Natural killer cell (primary cell): ENCODE results near the gene IGF2R. TPM values are rescaled to one million over a fixed set of nuclear protein-coding genes. Genes with fewer than 3 reads are reported as not detected.
A peak's percentile ranks its signal among the peaks of the same experiment; 100 is the strongest.
"Not testable (repeated sequence)": the region's sequence is repeated elsewhere in the genome, so short reads cannot be mapped to it uniquely, and the experiment has no call there.

ENCODE experiments used
- ATAC-seq, 3 donors: fragments of 150-1000 bp in 2 of 3; fragments of 200-7000 bp in 1 of 3; cut with Tn5 transposase; 1 replicate in 1 of 3; 2 replicates in 2 of 3; pipeline ENCODE4 v1.10.0; 2021; ENCODE audit warnings: mild to moderate bottlenecking in 2 of 3, moderate library complexity in 2 of 3
- DNase-seq, 2 donors: peaks; one replicate each; pipeline versions ENCODE4 v3.0.0 to v3.0.0-alpha.2; 2013 to 2021; ENCODE audit warnings: mixed read lengths in 1 of 2
- H3K27ac ChIP-seq: one replicate; pipeline ENCODE4 v1.5.1; 2013; ENCODE audit warnings: mild to moderate bottlenecking, low read length
- H3K27me3 ChIP-seq: one replicate; pipeline ENCODE4 v1.6.1; 2013; ENCODE audit warnings: low read length; ENCODE audit not compliant: control insufficient read depth, insufficient read depth
- H3K36me3 ChIP-seq: one replicate; pipeline ENCODE4 v1.6.1; 2013; ENCODE audit warnings: low read length; ENCODE audit not compliant: control insufficient read depth, insufficient read depth
- H3K4me1 ChIP-seq: one replicate; pipeline ENCODE4 v1.6.1; 2013; ENCODE audit warnings: low read length; ENCODE audit not compliant: control insufficient read depth, insufficient read depth
- H3K4me3 ChIP-seq: one replicate; pipeline ENCODE4 v1.5.1; 2013; ENCODE audit warnings: low read length
- H3K9me3 ChIP-seq: one replicate; pipeline ENCODE4 v1.6.1; 2013; ENCODE audit warnings: low read length; ENCODE audit not compliant: control insufficient read depth, insufficient read depth
- H3K27ac Mint-ChIP-seq, 2 donors: one replicate each; pipeline ENCODE4 v1.8.0; 2022; ENCODE audit warnings: mild to moderate bottlenecking in 2 of 2, mixed read lengths in 2 of 2, moderate library complexity in 1 of 2
- H3K27me3 Mint-ChIP-seq, 2 donors: one replicate each; pipeline ENCODE4 v1.8.0; 2022; ENCODE audit warnings: low read depth in 2 of 2, mixed read lengths in 2 of 2
- H3K36me3 Mint-ChIP-seq: one replicate; pipeline ENCODE4 v1.8.0; 2022; ENCODE audit warnings: mixed read lengths
- H3K4me1 Mint-ChIP-seq, 2 donors: one replicate each; pipeline ENCODE4 v1.8.0; 2022; ENCODE audit warnings: mixed read lengths in 2 of 2
- H3K4me3 Mint-ChIP-seq: one replicate; pipeline ENCODE4 v1.8.0; 2022; ENCODE audit warnings: mild to moderate bottlenecking, moderate library complexity, mixed read lengths
- H3K9me3 Mint-ChIP-seq, 2 donors: one replicate each; pipeline ENCODE4 v1.8.0; 2022; ENCODE audit warnings: mixed read lengths in 2 of 2
- CTCF ChIP-seq: fragments of 200-600 bp; IDR thresholded peaks from one replicate; pipeline ENCODE4 v1.8.0; 2022; ENCODE audit warnings: antibody characterized with exemption
- WGBS: methylation state at CpG from one replicate; pipeline ENCODE4 v1.1.7; 2013; ENCODE audit warnings: missing lambda C conversion rate; ENCODE audit not compliant: insufficient coverage; 5-methylcytosine and 5-hydroxymethylcytosine counted together
- intact Hi-C: fragments of 100-400 bp; cut with micrococcal nuclease; formaldehyde crosslinking; loops from one replicate; pipeline ENCODE4 v1.14.2; 2022
- total RNA-seq, 4 donors: library from RNA; stranded (reverse); fragments of 120-200 nt in 1 of 4; gene quantifications; one replicate each; pipeline versions ENCODE4 v1.2.3 to v1.2.4, GENCODE V29; 2013 to 2022

Gene IGF2R
- total RNA-seq, 3 donors from 2014 or later (not counting 1 experiment from before 2014, with no cell fraction given), result 208 to 282 (median 253) TPM

DNA sequence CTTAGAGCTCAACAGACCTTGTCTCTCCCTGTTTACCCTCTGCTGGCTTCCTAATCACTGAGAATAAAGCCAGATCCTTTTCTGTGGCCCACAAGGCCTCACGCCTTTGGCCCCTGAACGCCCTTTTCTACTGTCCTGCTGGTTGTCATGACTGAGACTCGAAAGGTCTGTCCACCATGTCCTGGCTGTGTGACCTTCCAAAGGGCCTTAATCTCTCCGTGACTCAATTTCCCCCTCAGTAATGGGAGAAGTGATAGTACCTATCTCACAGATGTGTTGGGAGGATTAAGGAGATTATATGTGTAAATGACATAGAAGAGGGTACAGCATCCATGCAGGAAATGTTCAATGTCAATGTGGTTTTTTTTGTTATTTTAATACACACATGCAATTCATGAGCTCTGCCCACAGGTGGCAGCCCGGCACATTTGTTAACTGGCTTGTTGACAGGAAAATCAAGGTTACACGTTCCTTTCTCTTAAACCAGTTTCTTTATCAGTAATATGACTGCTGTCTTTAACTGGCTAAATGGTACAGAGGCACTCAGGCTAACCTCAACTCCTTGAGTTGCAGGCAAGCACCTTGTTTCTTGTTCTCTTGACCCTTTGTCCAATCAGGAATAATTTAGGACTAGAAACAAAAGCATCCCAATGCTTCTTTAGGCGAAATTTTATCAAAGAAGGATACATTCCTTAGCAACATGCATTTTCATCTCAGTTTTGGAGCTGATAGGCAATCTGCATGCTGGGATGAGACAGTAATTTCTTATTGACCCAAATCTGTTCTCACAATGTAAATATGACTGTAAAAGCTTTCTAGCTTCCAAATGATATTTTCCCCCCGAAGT lies 169.3 kb downstream of the IGF2R start:
- H3K27ac ChIP-seq, result no peak overlapping the region
- WGBS, result 61% methylated on average over 8 of the region's 8 CpGs
- Mint-ChIP-seq H3K27me3 (no peaks in the 10 kb centered on the region), H3K36me3 (no peaks in the 10 kb centered on the region), H3K27ac (peak overlapping the region; percentile 21 to 69), H3K9me3 (no peaks in the 10 kb centered on the region), H3K4me3 (no peak overlapping the region), H3K4me1 (peaks cover 8 to 9% of the 10 kb centered on the region in 2 donors)
- H3K36me3 ChIP-seq, result peaks cover 2% of the 10 kb centered on the region
- DNase-seq (peak; percentile 47 to 77), ATAC-seq (peak; percentile 63 to 87 (median 83))
- intact Hi-C loops, result loop anchor here (1.0 kb wide), 2 partner anchors 318 to 396 kb away; no protein-coding TSS in a partner anchor
- H3K27me3 ChIP-seq, result no peaks in the 10 kb centered on the region
- peak; percentile 87 for TF ChIP-seq CTCF
- no peak overlapping the region for H3K4me3 ChIP-seq
- H3K4me1 ChIP-seq, result peaks cover 3% of the 10 kb centered on the region
- no peaks in the 10 kb centered on the region for H3K9me3 ChIP-seq

GRCh38 chr6:160138839-160139419 lies 170.0 kb downstream of the IGF2R start:
- DNase-seq (no peak), ATAC-seq (no peak)
- WGBS, result 90% methylated on average over 13 of the region's 13 CpGs
- no peaks in the 10 kb centered on the region for H3K9me3 Mint-ChIP-seq
- H3K27me3 Mint-ChIP-seq, result no peaks in the 10 kb centered on the region
- H3K4me1 Mint-ChIP-seq, result peaks cover 8 to 9% of the 10 kb centered on the region in 2 donors
- peaks cover 2% of the 10 kb centered on the region for H3K36me3 ChIP-seq
- no peaks in the 10 kb centered on the region for H3K27me3 ChIP-seq
- H3K27ac Mint-ChIP-seq, result peak overlapping the region; percentile 21 to 69
- intact Hi-C loops, result loop anchor here (1.0 kb wide), 2 partner anchors 317 to 395 kb away; no protein-coding TSS in a partner anchor
- H3K4me3 Mint-ChIP-seq, result no peak overlapping the region
- H3K27ac ChIP-seq, result no peak overlapping the region
- no peaks in the 10 kb centered on the region for H3K9me3 ChIP-seq
- no peaks in the 10 kb centered on the region for H3K36me3 Mint-ChIP-seq
- no peak for TF ChIP-seq CTCF
- peaks cover 3% of the 10 kb centered on the region for H3K4me1 ChIP-seq
- no peak overlapping the region for H3K4me3 ChIP-seq

DNA sequence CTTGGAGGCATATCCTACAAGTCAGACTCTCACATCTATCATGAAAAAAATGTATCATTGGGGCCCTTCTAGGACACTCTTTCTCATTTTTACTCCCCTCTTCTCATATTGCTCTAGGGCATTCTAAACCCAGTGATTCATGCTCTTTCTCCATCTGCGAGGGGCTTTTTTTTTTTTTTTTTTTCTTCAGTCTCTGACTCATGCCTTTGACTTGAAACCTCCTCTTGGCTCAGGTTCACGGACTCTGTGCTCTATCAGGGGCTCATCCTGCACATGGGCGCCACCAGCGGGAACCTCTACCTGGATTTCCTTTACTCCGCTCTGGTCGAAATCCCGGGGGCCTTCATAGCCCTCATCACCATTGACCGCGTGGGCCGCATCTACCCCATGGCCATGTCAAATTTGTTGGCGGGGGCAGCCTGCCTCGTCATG lies 170.6 kb downstream of the IGF2R start:
- H3K27ac ChIP-seq, result no peak overlapping the region
- H3K4me3 ChIP-seq, result no peak overlapping the region
- TF ChIP-seq CTCF, result no peak
- WGBS, result 93% methylated on average over 12 of the region's 12 CpGs
- Mint-ChIP-seq H3K27me3 (no peaks in the 10 kb centered on the region), H3K4me3 (no peak overlapping the region), H3K27ac (no peak overlapping the region), H3K9me3 (no peaks in the 10 kb centered on the region), H3K4me1 (peaks cover 8 to 9% of the 10 kb centered on the region in 2 donors), H3K36me3 (peaks cover 4% of the 10 kb centered on the region)
- intact Hi-C loops, result no loop called here
- peaks cover 2% of the 10 kb centered on the region for H3K36me3 ChIP-seq
- DNase-seq (no peak), ATAC-seq (no peak)
- no peaks in the 10 kb centered on the region for H3K27me3 ChIP-seq
- no peaks in the 10 kb centered on the region for H3K9me3 ChIP-seq
- H3K4me1 ChIP-seq, result peaks cover 3% of the 10 kb centered on the region

- H3K4me3 ChIP-seq, H3K9me3 Mint-ChIP-seq, H3K27me3 ChIP-seq, H3K27ac ChIP-seq, H3K4me1 Mint-ChIP-seq, H3K4me1 ChIP-seq, H3K27me3 Mint-ChIP-seq, H3K36me3 Mint-ChIP-seq, H3K27ac Mint-ChIP-seq, H3K36me3 ChIP-seq, intact Hi-C loops, H3K9me3 ChIP-seq, H3K4me3 Mint-ChIP-seq, DNase-seq, ATAC-seq: not testable (repeated sequence)
- WGBS, result 100% methylated on average over 1 of the region's 3 CpGs
These were observed 171.6 kb downstream of the IGF2R start for GRCh38 chr6:160140493-160140892.
